Measurements from ENCODE around the gene CELA3A. TPM values are rescaled to one million over a fixed set of nuclear protein-coding genes. Genes with fewer than 3 reads are reported as not detected.

Gene CELA3A
- total and polyA plus RNA-seq, 10 of the 15 experiments (the other 5 are each of a cell fraction or from before 2014, with no cell fraction given) = 7.6 TPM; not detected in 9

DNA sequence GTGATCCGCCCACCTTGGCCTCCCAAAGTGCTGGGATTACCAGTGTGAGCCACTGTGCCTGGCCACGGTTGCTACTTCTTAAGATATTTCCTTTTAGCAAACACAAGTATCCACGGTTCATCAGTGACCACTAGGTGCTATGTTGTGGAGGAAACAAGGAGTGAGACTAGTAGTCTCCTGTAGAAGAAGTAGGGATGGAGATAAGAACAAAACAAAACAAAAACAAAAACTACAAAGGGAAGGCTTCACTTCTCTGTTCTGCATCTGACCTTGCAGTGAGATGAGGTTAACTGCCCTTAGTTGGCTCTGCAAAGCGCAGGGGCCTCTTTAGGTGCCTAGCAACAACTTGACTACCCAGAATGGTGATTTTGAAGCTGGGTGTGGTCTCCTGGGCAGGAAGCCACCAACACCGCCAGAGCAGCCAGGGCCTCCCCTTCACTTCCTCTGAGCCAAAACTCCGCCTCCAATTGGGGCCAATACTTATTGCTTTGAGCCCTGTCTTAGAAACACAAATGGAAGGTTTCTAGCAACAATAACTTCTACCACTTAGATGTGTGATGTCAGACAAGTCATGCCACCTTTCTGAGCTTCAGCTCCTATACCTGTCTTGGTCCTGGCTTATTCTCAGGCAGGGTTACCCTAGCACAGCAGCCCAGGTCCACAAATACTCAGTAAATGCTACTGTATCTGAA, 38.3 kb downstream of the CELA3A start (continued):
- TF ChIP-seq ZBTB11 (CRISPR knock-in tag; IDR thresholded peaks at IDR 0.05) (no peak), EGR1 (IDR thresholded peaks at IDR 0.05; ENCODE audit: borderline replicate concordance in 1 of 2, low read depth in 2 of 2, low read length in 2 of 2) (no peak), ZZZ3 (IDR thresholded peaks at IDR 0.05; ENCODE audit: control insufficient read depth, insufficient read length, low read depth) (no peak), MYC (IDR thresholded peaks at IDR 0.05; ENCODE audit: insufficient read depth, insufficient read length, insufficient replicate concordance, low read length, severe bottlenecking) (no peak), TCF3 (IDR thresholded peaks at IDR 0.05; ENCODE audit: borderline replicate concordance, insufficient read depth, low read depth, low read length) (no peak), CEBPB (IDR thresholded peaks at IDR 0.05; ENCODE audit: borderline replicate concordance in 1 of 2, low read depth in 2 of 2, low read length in 2 of 2) (no peak), SIN3A (IDR thresholded peaks at IDR 0.05; ENCODE audit: low read depth, low read length) (no peak), CBFB (IDR thresholded peaks at IDR 0.05; ENCODE audit: low read depth) (peak; percentile 51; the same call in 1 of the 2 replicates), EZH2 (IDR thresholded peaks at IDR 0.05; ENCODE audit: borderline replicate concordance, control insufficient read depth, low read depth, low read length) (no peak), WRNIP1 (IDR thresholded peaks at IDR 0.05; ENCODE audit: borderline replicate concordance, low read depth, low read length) (no peak), SMARCA5 (IDR thresholded peaks at IDR 0.05) (peak; percentile 58; the same call in 1 of the 2 replicates), FOXK2 (IDR thresholded peaks at IDR 0.05) (peak; percentile 26; the same call in 1 of the 2 replicates), HDAC6 (IDR thresholded peaks at IDR 0.05; ENCODE audit: unreplicated experiment) (no peak), CREB1 (IDR thresholded peaks at IDR 0.05; ENCODE audit: low read depth) (0 out of 2 replicates have a peak, but pooled peaks have one; percentile 40), ESRRA (IDR thresholded peaks at IDR 0.05; ENCODE audit: low read length) (peak; percentile 97), SREBF1 (IDR thresholded peaks at IDR 0.05; ENCODE audit: low read length) (no peak), RB1 (IDR thresholded peaks at IDR 0.05; ENCODE audit: borderline replicate concordance) (no peak), BRCA1 (IDR thresholded peaks at IDR 0.05; ENCODE audit: low read depth, low read length) (no peak), HDGF (IDR thresholded peaks at IDR 0.05) (peak; percentile 93), SRF (IDR thresholded peaks at IDR 0.05; ENCODE audit: low read depth in 2 of 2, low read length in 2 of 2) (peak; percentile 40 to 86), ASH2L (IDR thresholded peaks at IDR 0.05; ENCODE audit: borderline replicate concordance, low read depth) (peak; percentile 62; the same call in 1 of the 2 replicates), IKZF1 (conservative IDR thresholded peaks at IDR 0.05) (no peak; the same call in none of the 2 replicates), NBN (IDR thresholded peaks at IDR 0.05) (peak; percentile 87), USF1 (IDR thresholded peaks at IDR 0.05; ENCODE audit: borderline replicate concordance, extremely low read length, insufficient read depth, low read depth, low read length) (no peak), SMAD5 (IDR thresholded peaks at IDR 0.05; ENCODE audit: low read depth) (peak; percentile 59; the same call in 1 of the 2 replicates), ZNF622 (IDR thresholded peaks at IDR 0.05) (no peak)

Data from GM12878 (cell line).